Tongue (tissue), 2 donors: Measurements from ENCODE around the gene NPAS3. TPM values are rescaled to one million over a fixed set of nuclear protein-coding genes. Genes with fewer than 3 reads are reported as not detected.

Experiments used
- DNase-seq: peaks from one replicate; pipeline ENCODE4 v3.0.0-alpha.2; 2015
- total RNA-seq: library from RNA; depleted of rRNA; stranded (reverse); fragments of >200 nt; gene quantifications from one replicate; pipeline ENCODE4 v1.2.3, GENCODE V29; 2014

The NPAS3 gene
- total RNA-seq, 1 donor from 2014 or later: 4.4 TPM

DNA sequence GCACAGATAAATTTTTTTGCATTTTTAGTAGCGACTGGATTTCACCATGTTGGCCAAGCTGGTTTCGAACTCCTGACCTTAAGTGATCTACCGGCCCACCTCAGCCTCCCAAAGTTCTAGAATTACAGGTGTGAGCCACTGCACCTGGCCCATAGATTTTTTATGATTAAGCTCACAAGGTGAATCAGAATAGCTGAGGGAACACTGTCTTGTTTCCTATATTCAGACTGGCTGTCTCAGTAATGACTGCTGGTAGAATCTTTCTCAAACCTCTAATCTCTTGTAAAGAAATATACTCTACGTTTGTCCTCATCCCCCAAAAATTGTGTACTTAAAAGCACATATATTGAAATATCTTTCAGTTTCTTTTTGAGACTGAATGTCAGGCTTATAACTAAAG is 650.1 kb downstream of the NPAS3 start:
- DNase-seq: no peak

DNA sequence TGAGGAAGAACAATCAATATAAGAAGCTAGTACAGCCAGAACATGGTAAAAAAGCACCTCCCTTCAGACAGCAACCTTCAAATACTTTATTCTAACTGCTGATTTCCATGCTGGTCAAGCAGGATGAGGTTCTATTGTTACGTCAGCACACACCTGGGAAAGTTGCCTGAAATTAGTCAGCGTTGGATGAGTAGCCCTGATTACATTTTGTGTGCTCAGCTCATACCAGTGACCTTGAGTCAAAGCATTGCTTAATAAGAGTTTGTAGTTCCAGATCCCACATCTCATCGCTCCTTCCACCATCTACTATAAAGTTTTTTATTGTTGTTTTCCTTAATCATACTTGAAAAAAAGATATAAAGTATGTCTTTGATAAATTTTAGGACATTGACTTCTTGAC is 650.7 kb downstream of the NPAS3 start:
- DNase-seq: peak; percentile 22

DNA sequence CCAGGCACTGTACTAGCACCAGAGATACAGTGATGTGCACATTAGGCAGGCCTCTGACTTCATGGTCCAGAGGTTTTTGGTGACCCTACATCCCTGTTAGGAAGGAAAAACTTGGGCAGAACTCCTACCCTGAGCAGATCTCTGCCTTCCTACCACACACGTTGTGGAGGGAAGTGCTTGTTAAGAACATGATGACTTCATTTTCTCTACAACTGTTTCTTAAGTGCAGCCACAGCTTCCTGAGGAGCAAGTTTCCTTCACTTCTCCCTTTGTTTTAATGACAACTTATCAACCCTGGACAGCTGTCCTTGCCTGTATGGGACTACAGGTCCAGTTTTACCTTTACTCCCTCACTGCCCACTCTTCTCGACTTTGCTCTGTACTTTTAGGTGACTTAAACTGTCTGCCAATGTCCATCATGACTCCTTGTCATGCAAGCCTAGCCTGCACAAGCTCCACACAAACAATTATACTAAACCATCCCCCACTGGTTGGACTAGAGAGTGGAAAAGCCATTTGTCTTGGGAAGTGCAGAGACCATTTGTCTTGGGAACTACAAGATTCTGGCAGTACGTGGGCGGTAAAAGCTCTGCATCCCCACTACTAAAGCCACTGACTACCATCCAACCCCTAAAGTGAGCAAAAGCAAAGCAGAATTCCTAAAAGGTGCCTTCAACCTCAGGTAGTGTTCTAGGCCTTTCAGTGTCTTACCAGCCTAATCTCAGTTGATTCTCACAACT is 652.4 kb downstream of the NPAS3 start:
- DNase-seq: no peak

DNA sequence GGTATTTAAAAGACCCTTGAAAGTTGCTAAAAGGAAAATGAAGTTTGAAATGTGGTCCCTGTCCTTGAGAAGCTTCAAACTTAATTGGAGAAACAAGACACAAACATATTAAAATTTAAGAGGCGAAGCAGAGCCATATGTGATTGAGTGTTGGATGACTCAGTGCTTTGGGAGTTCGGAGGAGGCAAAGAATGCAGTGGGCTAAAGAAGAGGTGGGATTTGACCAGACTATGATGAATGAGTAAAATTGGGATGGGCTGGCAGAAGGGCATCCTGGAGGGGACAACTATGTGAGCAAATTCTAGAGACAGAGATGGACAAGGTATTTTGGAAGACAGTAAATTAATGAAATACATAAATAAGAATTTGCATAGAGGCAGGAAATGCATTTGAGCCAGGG is 653.6 kb downstream of the NPAS3 start:
- DNase-seq: no peak

DNA sequence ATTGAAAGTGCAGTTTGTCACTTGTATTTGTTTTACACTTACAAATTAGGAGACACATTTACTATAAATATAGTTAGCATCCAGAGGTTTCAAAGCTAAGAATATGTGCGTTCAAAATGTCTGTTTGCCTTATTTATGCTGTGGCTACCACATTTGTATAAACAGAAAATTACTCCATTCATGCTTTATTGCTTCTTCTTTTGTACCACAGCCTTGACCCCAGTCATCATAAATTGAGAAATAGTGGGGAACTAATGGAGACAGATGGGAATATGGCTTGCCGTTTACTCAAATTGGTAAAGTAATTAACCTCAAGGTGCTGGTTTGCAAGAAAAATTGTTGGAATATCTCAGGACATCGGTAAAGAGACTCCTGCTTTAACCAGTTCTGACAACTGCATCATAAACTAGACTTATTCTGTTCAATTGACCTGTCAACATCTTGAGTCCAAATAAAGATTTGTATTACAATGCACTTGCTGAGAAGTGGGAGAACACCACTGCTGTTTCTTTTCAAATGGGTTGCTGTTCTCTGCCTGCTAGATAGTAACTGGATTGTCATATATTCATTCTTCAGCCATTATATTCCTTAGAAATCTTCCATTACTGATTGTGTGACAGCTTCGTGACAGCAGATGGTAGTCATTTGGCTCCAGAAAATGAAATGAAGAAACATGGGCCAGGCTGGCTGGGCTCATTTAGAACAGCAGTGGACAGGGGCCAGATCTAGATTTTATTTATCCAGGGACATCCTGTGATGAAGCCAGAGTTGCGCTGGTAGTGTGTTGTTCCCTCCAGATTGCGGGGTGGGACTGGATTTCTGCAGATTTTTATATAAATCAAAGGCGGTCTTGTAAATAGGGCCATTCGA is 657.8 kb downstream of the NPAS3 start:
- DNase-seq: no peak

DNA sequence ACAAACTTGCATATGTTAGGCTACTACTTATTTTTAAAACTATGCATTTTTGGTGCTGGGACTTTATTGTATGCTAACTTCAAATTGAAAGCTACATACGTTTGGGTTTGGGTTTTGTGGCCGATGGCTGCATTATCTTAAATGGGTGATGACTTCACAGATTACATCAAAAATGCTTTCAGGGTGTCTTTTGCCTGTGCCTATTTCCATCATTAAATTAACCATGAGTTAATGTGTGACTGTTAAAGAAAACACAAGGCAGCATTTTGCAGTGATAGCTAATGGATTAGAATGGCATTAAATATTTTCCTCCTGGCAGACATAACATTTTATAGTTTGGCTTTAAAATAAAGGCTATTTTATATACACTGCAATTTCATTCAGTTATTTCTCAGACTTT is 659.9 kb downstream of the NPAS3 start:
- no peak for DNase-seq

DNA sequence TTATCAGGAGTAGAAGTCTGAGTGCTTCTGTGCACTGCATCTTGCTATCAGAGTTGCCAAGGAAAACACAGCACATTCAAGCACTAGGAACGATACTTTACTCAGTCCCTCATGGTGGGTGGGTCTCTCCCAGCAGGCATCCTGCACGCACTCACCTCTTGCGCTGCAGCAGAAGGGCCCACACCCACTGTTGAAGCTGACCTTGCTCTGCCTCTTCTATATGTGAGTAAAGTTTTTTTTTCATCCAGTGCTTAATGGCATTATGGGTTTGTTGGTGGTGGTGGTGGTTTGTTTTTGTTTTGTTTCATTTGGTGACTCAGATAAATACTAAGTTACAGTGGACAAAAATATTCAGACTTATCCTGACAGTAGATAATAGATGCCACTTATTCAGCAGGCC is 663.7 kb downstream of the NPAS3 start:
- DNase-seq: no peak

DNA sequence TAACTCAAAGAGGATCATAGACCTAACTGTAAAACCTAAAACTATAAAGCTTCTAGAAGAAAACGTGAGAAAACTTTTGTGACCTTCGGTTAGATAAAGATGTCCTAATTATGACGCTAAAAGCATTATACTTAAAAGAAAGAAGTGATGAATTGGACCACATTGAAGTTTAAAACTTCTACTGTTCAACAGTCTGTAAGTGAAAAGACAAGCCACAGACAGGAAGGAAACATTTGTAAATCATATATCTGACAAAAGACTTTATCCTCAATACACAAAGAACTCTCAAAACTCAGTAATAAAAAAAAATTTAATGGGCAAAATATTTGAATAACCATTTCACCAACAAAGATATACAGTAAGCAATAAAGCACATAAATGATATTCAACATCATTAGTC is 667.9 kb downstream of the NPAS3 start:
- DNase-seq: no peak

DNA sequence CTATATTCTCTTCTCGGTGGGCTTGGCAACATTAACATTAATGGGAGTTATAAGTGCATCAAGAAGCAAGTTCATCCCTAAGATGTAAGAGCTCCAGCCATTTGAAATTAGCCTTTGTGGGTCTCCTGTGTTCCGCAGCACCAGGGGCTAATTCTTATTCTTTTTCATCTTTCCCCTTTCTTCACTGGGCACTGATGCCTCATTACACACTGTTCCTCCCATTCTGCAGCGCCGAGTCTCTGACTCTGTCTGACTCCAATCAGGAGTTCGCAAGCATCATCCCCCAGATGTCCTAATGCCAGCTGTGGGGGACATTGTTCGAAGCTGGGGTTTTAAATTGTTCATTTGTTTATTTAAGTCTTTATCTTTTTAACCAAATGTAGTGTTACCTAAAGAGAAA is 670.9 kb downstream of the NPAS3 start:
- DNase-seq: no peak

DNA sequence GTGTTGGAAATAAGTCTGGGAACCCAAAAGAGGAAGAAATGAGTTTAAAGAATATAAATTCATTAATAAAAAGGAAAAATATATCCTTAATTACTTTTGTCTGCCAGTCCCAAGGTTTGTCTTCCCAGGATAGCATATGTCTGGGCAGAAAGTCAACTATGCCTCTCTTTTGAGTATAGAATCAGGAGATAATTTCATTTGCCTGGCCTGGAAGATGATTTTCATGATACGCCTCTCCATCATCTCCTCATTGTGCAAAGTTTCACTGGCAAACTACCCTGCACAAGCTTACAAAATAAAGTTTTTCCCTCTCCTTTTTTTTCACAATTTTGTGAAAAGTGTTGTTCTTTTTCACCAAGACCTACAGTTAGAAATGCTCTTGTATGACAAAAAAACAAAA is 671.4 kb downstream of the NPAS3 start:
- DNase-seq: no peak

DNA sequence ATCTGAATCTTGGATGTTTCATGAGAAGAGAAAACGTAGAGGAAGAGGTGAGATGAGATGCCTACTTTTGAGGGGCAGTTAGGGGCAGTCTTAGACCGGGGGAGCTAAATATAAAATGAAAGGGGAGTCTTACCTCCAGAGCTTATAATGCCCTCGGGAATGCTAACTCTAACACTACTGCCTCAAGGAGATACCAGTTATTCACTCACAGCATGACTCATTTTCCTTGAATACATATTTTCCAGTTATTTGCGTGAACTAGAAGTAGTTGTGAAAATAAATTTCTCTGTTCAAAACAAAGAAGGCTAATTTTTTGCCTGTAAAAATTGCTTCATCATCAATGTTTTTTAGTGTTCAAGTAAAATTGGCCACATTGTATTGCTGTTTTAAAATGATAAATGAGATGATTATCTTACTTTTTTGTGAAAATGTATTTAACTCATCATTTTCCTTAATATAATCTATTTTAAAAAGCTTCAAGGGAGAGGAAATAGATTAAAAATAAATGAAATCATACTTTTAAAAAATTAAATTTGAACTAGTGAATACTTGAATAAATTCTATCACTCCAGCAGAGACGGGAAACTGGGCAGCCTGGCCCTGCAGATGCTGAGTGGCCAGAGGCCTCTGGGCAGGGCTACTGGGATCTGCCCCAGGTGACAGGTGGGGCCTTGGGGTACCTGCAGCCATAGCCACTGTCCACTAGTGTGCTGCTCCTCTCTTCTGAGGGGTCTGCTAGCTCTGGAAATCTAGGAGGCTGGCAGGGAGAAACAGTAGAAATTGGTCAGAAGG is 672.9 kb downstream of the NPAS3 start:
- DNase-seq: no peak

DNA sequence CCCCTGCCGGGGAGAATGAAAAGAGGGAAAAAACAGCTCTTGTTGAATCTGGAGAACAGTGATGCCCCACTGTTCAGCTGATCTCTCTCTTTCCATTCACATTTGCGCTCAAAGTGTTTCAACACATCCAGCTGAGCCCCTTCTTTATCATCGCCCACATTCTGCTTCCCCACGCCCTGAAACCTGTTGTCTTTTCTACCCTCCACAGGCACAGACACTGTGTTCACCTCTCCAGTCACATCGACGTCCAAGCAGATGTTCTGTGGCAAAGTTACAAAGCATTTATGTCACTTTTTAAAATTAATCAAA is 673.5 kb downstream of the NPAS3 start:
- no peak for DNase-seq

DNA sequence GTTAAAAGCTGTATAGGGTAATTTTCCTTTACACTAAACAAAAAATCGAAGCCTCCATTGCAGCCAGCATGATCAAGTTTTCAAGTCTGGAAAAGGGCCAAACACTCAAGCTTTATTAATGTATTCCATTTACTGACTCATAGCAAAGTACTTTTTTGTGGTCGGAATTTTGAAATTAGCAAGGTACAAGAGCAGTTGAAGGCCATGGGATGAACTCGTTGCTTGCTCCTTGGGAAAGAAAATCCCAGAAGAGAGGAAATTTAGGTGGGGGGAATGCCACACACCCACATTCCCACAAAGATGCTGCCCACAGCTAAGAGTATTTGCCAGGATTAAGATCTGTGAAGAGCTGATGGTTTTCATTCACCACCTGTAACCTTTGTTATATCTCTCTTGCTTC is 678.5 kb downstream of the NPAS3 start:
- DNase-seq: peak; percentile 22

DNA sequence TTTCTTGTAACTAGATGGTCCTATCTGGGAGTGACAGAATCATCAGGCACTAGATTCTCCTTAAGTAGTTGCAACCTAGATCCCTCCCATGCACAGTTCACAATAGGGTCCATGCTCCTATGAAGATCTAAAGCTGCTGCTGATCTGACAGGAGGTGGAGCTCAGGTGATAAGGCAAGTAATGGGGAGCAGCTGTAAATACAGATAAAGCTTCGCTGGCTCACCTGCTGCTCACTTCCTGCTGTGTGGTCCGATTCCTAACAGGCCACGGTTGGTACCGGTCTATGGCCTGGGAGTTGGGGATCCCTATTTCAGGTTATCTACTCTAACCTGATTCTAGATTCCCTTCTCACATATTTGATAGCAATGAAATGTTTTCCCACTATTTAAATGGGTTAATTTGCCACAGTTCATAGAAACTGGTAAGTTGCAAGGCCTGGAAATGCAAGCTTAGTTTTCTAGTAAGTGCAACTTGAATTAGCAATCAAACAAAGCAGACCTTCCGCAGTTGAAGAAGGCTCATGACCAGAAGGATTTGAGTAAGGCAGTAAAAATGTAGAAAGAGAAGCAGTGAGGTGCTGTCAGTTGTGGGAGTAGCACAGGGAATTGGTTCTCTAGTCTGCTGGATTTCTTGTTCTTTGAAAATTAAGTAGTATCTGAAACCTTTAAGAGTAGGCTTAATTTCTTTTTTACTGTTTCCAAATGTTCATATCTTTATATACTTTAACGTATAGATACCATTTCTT is 679.9 kb downstream of the NPAS3 start:
- no peak for DNase-seq

DNA sequence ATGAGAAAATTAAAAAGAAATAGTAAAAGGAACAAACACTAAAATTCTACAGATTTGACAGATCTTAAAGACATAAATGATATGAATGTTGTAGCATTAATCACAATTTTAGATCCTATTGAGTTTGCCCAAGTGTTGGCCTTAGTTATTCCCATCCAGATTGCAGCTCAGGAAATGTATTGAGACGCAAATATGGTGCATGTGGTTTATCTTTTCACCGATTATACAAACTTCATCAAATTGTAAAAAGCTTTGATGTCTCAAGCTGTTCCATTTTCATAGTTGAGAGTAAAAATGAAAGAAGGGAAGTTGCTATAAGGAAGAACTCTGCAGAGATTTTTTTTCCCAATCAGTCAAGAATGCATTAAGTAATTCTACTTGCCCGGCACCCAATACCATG is 683.8 kb downstream of the NPAS3 start:
- no peak for DNase-seq

DNA sequence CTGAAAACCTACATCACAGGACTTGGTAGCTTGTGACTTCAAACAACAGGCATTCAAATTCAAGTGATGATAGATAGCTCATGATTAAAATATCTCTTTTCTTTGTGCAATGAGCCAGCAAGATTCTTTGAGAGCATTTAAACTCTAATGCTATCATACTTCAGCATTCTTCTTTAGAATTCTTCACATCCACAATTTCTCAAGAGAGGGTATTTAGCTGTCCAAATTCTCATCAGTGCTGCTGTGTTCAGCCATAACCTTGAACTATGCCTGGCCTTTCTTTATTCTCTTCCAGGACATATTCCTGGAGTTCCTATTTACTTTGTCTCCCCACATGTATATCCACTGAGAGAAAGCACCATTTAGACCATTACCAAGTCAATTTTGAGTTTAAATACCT is 691.1 kb downstream of the NPAS3 start:
- DNase-seq: no peak

DNA sequence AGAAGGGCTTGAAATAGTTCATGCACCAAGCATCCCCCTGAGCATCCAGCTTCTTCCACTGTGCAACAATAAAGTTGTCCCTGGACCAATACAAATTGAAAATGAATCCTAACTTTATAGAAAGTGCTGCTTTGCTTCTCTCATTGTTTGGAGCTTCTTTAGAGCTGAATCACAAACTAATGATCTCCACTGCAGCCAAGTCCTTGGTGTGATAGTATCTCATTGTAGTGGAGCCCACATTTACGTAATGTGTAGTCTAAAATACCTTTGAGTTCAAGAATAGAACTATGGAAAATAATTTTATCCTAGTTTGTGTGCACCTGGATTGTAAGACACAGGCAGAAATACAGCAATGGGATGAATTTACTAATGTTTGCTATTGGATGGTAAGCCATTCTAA is 692.3 kb downstream of the NPAS3 start:
- no peak for DNase-seq

DNA sequence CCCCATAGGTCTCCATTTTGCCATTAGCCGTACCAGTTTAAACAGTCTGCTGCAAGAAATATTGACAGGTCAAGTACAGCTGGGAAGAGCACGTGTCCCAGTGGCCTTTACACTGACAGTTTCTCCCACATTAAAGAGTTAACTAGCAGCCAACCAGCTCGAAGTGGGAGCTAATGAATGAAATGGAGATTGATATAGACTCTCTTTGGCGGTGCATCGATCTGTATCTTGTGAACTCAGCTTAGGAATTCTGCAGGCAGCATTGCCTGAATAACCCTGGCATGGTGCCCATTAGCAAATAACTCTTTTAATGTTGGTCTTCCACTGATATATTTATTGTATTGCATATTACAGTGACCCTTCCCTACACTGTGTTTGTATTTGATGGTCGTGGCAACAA is 692.8 kb downstream of the NPAS3 start:
- no peak for DNase-seq

DNA sequence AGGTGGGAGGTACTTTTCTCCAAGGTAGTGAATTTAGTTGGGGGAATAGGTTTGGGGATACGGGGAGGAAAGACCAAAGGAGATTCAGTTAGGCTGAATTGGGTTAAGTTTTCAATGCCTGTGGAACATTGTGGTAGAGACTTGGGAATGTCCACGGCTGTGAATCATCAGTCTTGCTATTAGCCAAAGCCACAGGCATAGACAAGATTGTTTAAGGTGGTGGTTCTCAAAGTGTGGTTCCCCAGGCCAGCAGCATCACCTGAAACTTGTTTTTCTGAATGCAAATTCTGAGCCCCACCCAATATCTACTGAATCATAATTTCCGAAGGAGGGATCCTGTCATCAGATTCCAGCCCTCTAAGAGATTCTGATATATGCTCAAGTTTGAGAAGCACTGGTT is 696.0 kb downstream of the NPAS3 start:
- no peak for DNase-seq

DNA sequence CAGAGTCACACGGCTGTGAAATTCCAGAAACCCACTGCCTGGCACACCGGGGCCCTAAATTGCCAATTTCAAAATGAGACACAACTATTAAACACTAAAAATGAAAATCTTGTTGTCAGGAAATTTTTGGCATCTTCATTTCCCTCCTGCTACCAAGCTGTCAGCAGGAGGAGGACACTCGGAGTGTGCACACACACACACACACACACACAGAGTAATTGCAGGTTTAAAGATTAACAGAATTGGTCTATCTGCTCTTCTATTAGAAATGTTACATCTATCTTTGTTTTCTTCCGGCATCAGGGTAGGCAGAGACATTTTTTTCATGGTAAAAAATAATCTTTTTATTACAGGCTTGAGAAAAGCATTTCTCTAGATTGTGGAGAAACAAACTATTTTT is 698.0 kb downstream of the NPAS3 start:
- DNase-seq: no peak

DNA sequence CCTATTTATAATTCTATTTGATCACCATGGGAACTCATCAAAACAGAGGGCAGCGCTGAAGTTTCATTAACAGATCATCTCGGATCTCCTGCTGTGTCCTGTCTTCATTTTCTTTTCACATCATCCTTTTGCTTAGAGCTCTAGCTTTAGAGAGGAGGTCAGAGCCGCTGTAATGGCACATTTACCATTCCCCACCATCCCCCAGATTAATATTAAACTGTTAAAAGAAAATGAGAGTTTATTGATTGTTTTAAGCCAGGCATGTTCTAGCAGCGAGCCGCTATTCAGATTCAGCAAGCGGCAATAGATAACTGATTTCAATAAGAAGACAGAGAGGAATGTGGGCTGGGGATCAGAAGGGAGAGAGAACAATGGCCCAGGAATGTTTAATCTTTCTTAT is 703.4 kb downstream of the NPAS3 start:
- DNase-seq: no peak

DNA sequence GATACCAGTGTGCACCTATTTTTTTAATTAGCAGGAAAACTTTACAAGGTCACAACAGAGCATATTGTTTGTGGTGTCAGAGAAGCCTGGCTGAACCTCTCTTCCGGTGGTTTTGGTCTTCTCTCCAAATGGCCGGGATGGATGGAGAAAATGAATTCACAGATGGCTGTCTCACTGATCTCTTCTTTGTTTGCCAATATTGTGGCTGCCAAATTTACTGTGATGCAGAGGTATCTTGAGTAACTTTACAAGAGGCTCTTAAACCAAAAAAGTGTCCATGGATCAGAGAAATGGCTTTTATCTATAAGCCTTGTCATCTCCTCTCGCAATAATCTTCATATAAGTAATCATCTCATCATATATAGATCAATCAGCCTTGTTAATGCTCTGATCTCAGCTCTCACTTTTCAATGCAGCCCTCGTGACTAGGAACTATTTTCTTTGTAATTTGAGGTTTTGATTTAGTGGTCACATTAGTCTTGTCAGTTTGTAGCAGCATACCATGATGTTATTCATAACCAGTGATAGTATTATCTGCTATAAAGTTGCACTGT is 704.1 kb downstream of the NPAS3 start:
- DNase-seq: no peak
